H9 (cell line): ENCODE data around the gene CFAP61. TPM values are rescaled to one million over a fixed set of nuclear protein-coding genes. Genes with fewer than 3 reads are reported as not detected.

Source experiments
- DNase-seq: peaks from one replicate; pipeline ENCODE4 v3.0.0-alpha.2; 2017
- H2AFZ ChIP-seq: one replicate; pipeline ENCODE4 v1.6.1; 2013; ENCODE audit warnings: mild to moderate bottlenecking, low read length, control low read depth, moderate library complexity
- H2AK5ac ChIP-seq: 2 replicates; pipeline ENCODE4 v1.6.1; 2013; ENCODE audit warnings: low read length, control low read depth, mixed read lengths; ENCODE audit not compliant: insufficient read length
- H2BK120ac ChIP-seq: one replicate; pipeline ENCODE4 v1.6.1; 2013; ENCODE audit warnings: low read depth, mild to moderate bottlenecking, low read length, control low read depth, inconsistent platforms; ENCODE audit not compliant: poor library complexity, severe bottlenecking
- H2BK12ac ChIP-seq: 2 replicates; pipeline ENCODE4 v1.6.1; 2013; ENCODE audit warnings: low read length, control low read depth, mixed read lengths, low read depth; ENCODE audit not compliant: insufficient read length
- H2BK15ac ChIP-seq: 2 replicates; pipeline ENCODE4 v1.6.1; 2013; ENCODE audit warnings: low read depth, low read length, control low read depth
- H2BK20ac ChIP-seq: one replicate; pipeline ENCODE4 v1.6.1; 2013; ENCODE audit warnings: low read depth, mild to moderate bottlenecking, low read length, control low read depth, inconsistent platforms; ENCODE audit not compliant: poor library complexity, severe bottlenecking
- H2BK5ac ChIP-seq: 2 replicates; pipeline ENCODE4 v1.6.1; 2013; ENCODE audit warnings: low read length, control low read depth, mixed read lengths; ENCODE audit not compliant: insufficient read length
- H3K14ac ChIP-seq: 2 replicates; pipeline ENCODE4 v1.6.1; 2013; ENCODE audit warnings: low read length, control low read depth; ENCODE audit not compliant: insufficient read depth
- H3K18ac ChIP-seq: 2 replicates; pipeline ENCODE4 v1.6.1; 2013; ENCODE audit warnings: low read depth, mild to moderate bottlenecking, mixed read lengths, low read length, control low read depth; ENCODE audit not compliant: insufficient read length
- H3K23ac ChIP-seq: 2 replicates; pipeline ENCODE4 v1.6.1; 2013; ENCODE audit warnings: low read length, control low read depth, mixed read lengths, low read depth; ENCODE audit not compliant: insufficient read length
- H3K23me2 ChIP-seq: 2 replicates; pipeline ENCODE4 v1.6.1; 2013; ENCODE audit warnings: low read depth, mild to moderate bottlenecking, mixed read lengths, low read length, control low read depth; ENCODE audit not compliant: insufficient read length, poor library complexity, severe bottlenecking
- H3K27ac ChIP-seq: 2 replicates; pipeline ENCODE4 v1.5.1; 2013; ENCODE audit warnings: low read length, control low read depth, mixed read lengths, low read depth; ENCODE audit not compliant: insufficient read length
- H3K27me3 ChIP-seq: 2 replicates; pipeline ENCODE4 v1.6.1; 2013; ENCODE audit warnings: low read length, control low read depth, inconsistent platforms; ENCODE audit not compliant: insufficient read depth
- H3K4ac ChIP-seq: 2 replicates; pipeline ENCODE4 v1.6.1; 2013; ENCODE audit warnings: low read depth, mild to moderate bottlenecking, control low read depth, inconsistent platforms, low read length, moderate library complexity
- H3K4me1 ChIP-seq: 2 replicates; pipeline ENCODE4 v1.6.1; 2013; ENCODE audit warnings: low read length, control low read depth, inconsistent platforms; ENCODE audit not compliant: insufficient read depth
- H3K4me2 ChIP-seq: 2 replicates; pipeline ENCODE4 v1.6.1; 2013; ENCODE audit warnings: low read length, control low read depth, mixed read lengths; ENCODE audit not compliant: insufficient read length, insufficient read depth
- H3K56ac ChIP-seq: 2 replicates; pipeline ENCODE4 v1.6.1; 2013; ENCODE audit warnings: low read depth, mild to moderate bottlenecking, mixed read lengths, low read length, control low read depth; ENCODE audit not compliant: insufficient read length
- H3K79me1 ChIP-seq: 2 replicates; pipeline ENCODE4 v1.6.1; 2013; ENCODE audit warnings: low read depth, mild to moderate bottlenecking, moderate library complexity, low read length, control low read depth, inconsistent platforms; ENCODE audit not compliant: insufficient read depth, poor library complexity, severe bottlenecking
- H3K79me2 ChIP-seq: 2 replicates; pipeline ENCODE4 v1.6.1; 2013; ENCODE audit warnings: low read length, control low read depth, inconsistent platforms; ENCODE audit not compliant: insufficient read depth
- H3K9ac ChIP-seq: 2 replicates; pipeline ENCODE4 v1.6.1; 2013; ENCODE audit warnings: low read length, control low read depth, mixed read lengths; ENCODE audit not compliant: insufficient read length; ENCODE audit errors: extremely low read depth
- H3K9me3 ChIP-seq: one replicate; pipeline ENCODE4 v1.6.1; 2013; ENCODE audit warnings: low read depth, low read length, inconsistent platforms; ENCODE audit not compliant: control insufficient read depth
- H3T11ph ChIP-seq: one replicate; pipeline ENCODE4 v1.6.1; 2013; ENCODE audit warnings: mild to moderate bottlenecking, low read length, control low read depth, inconsistent platforms
- H4K20me1 ChIP-seq: one replicate; pipeline ENCODE4 v1.6.1; 2013; ENCODE audit not compliant: control insufficient read depth, insufficient read length, insufficient read depth
- H4K5ac ChIP-seq: 2 replicates; pipeline ENCODE4 v1.6.1; 2013; ENCODE audit warnings: low read depth, mild to moderate bottlenecking, mixed read lengths, low read length, control low read depth; ENCODE audit not compliant: insufficient read length
- H4K8ac ChIP-seq: replicated peaks from 2 replicates; pipeline ENCODE4 v1.6.1; 2013; ENCODE audit warnings: low read length, control low read depth, mixed read lengths, low read depth; ENCODE audit not compliant: insufficient read length
- H4K91ac ChIP-seq: 2 replicates; pipeline ENCODE4 v1.6.1; 2013; ENCODE audit warnings: low read depth, mild to moderate bottlenecking, moderate library complexity, mixed read lengths, low read length, control low read depth; ENCODE audit not compliant: insufficient read length
- H3K27ac Mint-ChIP-seq, 3 experiments: 2 replicates in 2 of 3; 3 replicates in 1 of 3; pipeline ENCODE4 v1.8.0; 2020 to 2021; ENCODE audit warnings: mixed read lengths in 3 of 3, mild to moderate bottlenecking in 1 of 3, moderate library complexity in 1 of 3
- H3K27me3 Mint-ChIP-seq: 2 replicates; pipeline ENCODE4 v1.8.0; 2021; ENCODE audit warnings: low read depth, mild to moderate bottlenecking, moderate library complexity, mixed read lengths
- H3K36me3 Mint-ChIP-seq, 3 experiments: 2 replicates in 2 of 3; 3 replicates in 1 of 3; pipeline ENCODE4 v1.8.0; 2020 to 2021; ENCODE audit warnings: low read depth in 3 of 3, mixed read lengths in 3 of 3; ENCODE audit not compliant: insufficient read depth in 1 of 3
- H3K4me1 Mint-ChIP-seq, 2 experiments: 2 replicates each; pipeline ENCODE4 v1.8.0; 2020; ENCODE audit warnings: mixed read lengths in 2 of 2
- H3K4me3 Mint-ChIP-seq, 2 experiments: 2 replicates in 1 of 2; 3 replicates in 1 of 2; pipeline ENCODE4 v1.8.0; 2020 to 2021; ENCODE audit warnings: mild to moderate bottlenecking in 2 of 2, mixed read lengths in 2 of 2, moderate library complexity in 1 of 2
- H3K9me3 Mint-ChIP-seq, 2 experiments: 2 replicates in 1 of 2; 3 replicates in 1 of 2; pipeline ENCODE4 v1.8.0; 2020; ENCODE audit warnings: mild to moderate bottlenecking in 2 of 2, mixed read lengths in 2 of 2, moderate library complexity in 1 of 2
- CTCF ChIP-seq: fragments of 200-600 bp; sonication (generic); conservative IDR thresholded peaks from 3 replicates; pipeline ENCODE4 v1.8.0; 2021; ENCODE audit warnings: antibody characterized with exemption, mild to moderate bottlenecking
- WGBS: extraction: QIAGEN DNeasy Blood & Tissue Kit; methylation state at CpG from one replicate; pipeline ENCODE4 v1.1.7; 2013; ENCODE audit warnings: missing lambda C conversion rate, low lambda C conversion rate, mixed read lengths; ENCODE audit not compliant: insufficient read length; ENCODE audit errors: extremely low coverage; 5-methylcytosine and 5-hydroxymethylcytosine counted together
- total RNA-seq: library from RNA; stranded (reverse); gene quantifications from 2 replicates; pipeline ENCODE4 v1.2.1, GENCODE V29; 2021

Gene CFAP61
- total RNA-seq, 1 experiment from 2014 or later: 0.44 TPM

DNA sequence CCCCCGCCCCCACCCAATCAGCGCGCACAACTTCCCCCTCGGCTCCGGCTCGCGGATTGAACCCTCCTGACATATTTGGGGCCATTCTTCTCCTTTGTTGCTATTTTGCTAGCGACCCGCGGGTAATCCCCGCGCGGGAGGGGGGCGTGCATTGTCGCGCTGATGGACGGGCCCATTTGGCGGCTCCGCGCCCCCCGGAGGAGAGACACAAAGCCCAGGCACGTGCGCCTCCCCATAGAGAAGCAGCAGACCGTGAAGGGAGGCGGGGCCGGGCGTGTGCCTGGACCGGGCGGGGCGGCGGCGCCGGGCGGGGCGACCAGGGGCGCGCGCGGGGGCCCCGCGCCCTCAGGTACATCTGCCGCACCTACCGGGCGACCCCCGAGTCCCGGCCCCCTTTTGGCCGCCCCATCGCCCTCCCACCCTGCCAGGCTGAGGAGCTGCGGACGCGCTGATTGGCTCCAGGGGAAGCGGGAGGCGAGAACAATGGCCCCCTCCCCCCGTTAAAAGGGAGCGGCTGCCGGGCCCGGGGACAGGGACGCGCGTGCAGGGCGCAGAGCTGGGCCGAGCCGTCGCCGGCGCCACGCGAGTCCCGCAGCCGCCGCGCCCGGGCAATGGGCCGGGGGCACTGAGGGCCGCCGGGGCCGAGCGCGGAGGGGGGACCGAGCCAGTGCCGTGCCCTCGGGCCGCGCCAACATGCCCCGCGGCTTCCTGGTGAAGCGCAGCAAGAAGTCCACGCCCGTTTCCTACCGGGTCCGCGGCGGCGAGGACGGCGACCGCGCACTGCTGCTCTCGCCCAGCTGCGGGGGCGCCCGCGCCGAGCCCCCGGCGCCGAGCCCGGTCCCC lies 315.5 kb downstream of the CFAP61 start, which contains the start of gene INSM1:
INSM1 (plus strand) TSS at position 530 of the 843 bp plus-strand sequence; CDS start at position 694, 164 bp downstream.
- Histone ChIP-seq H3K18ac (peak within 1 kb of the TSS; percentile 47), H3K56ac (no peak within 1 kb of the TSS), H2BK20ac (no peak within 1 kb of the TSS), H3K4ac (no peak within 1 kb of the TSS), H3K23ac (no peak within 1 kb of the TSS), H3K9ac (no peak within 1 kb of the TSS), H2BK15ac (no peak within 1 kb of the TSS; the same call in 1 of the 2 replicates), H4K8ac (no peak within 1 kb of the TSS), H2AFZ (no peak within 1 kb of the TSS), H2BK12ac (no peak within 1 kb of the TSS), H3K79me2 (no peaks in the 10 kb centered on the region), H3K4me1 (peaks cover 12% of the 10 kb centered on the region; the same call in 1 of the 2 replicates), H3K9me3 (no peaks in the 10 kb centered on the region), H2AK5ac (no peak within 1 kb of the TSS), H3K27me3 (peaks cover 36% of the 10 kb centered on the region), H2BK120ac (peak within 1 kb of the TSS; percentile 70), H2BK5ac (no peak within 1 kb of the TSS), H3K4me2 (peak within 1 kb of the TSS; percentile 69), H3K27ac (no peak within 1 kb of the TSS), H3K23me2 (peaks cover 41% of the 10 kb centered on the region), H3T11ph (no peak within 1 kb of the TSS), H4K91ac (no peak within 1 kb of the TSS), H4K20me1 (no peaks in the 10 kb centered on the region), H3K79me1 (no peaks in the 10 kb centered on the region), H4K5ac (no peak within 1 kb of the TSS), H3K14ac (peak within 1 kb of the TSS; percentile 81)
- WGBS: no CpG with 5 or more reads among the region's 108 CpGs
- peak within 1 kb of the TSS; percentile 57 to 85 for H3K4me3 Mint-ChIP-seq
- DNase-seq: peak; percentile 80
- H3K9me3 Mint-ChIP-seq: peaks cover 0 to 2% of the 10 kb centered on the region in 2 experiments; a peak in 3 of 5 replicates
- peaks cover 52 to 60% of the 10 kb centered on the region in 2 experiments for H3K4me1 Mint-ChIP-seq
- TF ChIP-seq CTCF: no peak
- peaks cover 86% of the 10 kb centered on the region for H3K27me3 Mint-ChIP-seq
- H3K36me3 Mint-ChIP-seq: no peaks in the 10 kb centered on the region; a peak in 1 of 7 replicates
- peak within 1 kb of the TSS in 1 of 3 experiments; percentile 91; a peak in 1 of 7 replicates for H3K27ac Mint-ChIP-seq
